HL-60 (cell line): ENCODE measurements around the gene SMIM10.
"Not testable (repeated sequence)": the region's sequence is repeated elsewhere in the genome, so short reads cannot be mapped to it uniquely, and the experiment has no call there.

ENCODE experiments used
- DNase-seq, 2 experiments: peaks; one replicate each; pipeline ENCODE4 v3.0.0-alpha.2; 2010 to 2020; ENCODE audit warnings: low read depth in 1 of 2, low spot score in 1 of 2
- H3K27ac ChIP-seq: fragments of 250-450 bp; sonication (Bioruptor Pico); replicated peaks from 2 replicates; pipeline ENCODE4 v1.5.1; 2020; ENCODE audit warnings: mild to moderate bottlenecking, moderate library complexity
- H3K27me3 ChIP-seq: fragments of 250-450 bp; sonication (Bioruptor Pico); 2 replicates; pipeline ENCODE4 v1.5.1; 2021; ENCODE audit warnings: mild to moderate bottlenecking, moderate library complexity; ENCODE audit not compliant: insufficient read depth, poor library complexity, severe bottlenecking
- H3K4me3 ChIP-seq: replicated peaks from 2 replicates; pipeline ENCODE4 v1.5.1; 2011; ENCODE audit warnings: mild to moderate bottlenecking, control low read depth, low read length; ENCODE audit not compliant: insufficient read depth
- GABPA ChIP-seq: IDR thresholded peaks from 2 replicates; pipeline ENCODE4 v1.6.1; 2012; ENCODE audit warnings: low read depth
- POLR2AphosphoS5 ChIP-seq: IDR thresholded peaks from 2 replicates; pipeline ENCODE4 v1.6.1; 2012; ENCODE audit warnings: low read depth
- REST ChIP-seq: IDR thresholded peaks from 2 replicates; pipeline ENCODE4 v1.6.1; 2012; ENCODE audit warnings: low read depth; ENCODE audit not compliant: insufficient replicate concordance
- SPI1 ChIP-seq: IDR thresholded peaks from 2 replicates; pipeline ENCODE4 v1.6.1; 2012; ENCODE audit warnings: low read depth, mild to moderate bottlenecking, borderline replicate concordance
- TF ChIP-seq, protein P1 (sequence below): IDR thresholded peaks from one replicate; pipeline ENCODE4 v1.5.1; 2011; ENCODE audit warnings: low read length, control low read depth, inconsistent platforms; ENCODE audit not compliant: insufficient read depth

Gene SMIM10

DNA sequence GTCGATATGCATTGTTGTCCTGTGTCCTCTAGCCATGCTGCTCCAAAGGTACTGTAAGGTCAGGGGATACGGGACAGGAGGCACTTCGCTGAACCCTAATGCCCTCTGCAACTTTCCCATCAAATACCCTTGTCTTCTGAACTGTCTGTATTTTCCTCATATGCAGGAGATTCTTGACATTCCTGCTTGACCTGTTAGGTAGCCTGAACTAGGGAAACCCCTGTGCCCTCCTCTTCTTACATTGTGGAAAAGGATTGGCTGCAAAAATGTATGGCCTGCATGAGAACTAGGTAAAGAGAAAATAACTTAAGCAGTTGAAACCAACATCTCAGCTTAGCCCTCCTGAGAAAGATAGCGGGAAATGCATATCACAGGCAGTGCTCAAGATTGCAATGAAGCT, 20.1 kb downstream of the SMIM10 start:
- H3K27me3 ChIP-seq = no peaks in the 10 kb centered on the region
- no peak for DNase-seq
- no peak for TF ChIP-seq POLR2AphosphoS5
- TF ChIP-seq REST = no peak
- TF ChIP-seq GABPA = no peak
- TF ChIP-seq, protein P1, sequence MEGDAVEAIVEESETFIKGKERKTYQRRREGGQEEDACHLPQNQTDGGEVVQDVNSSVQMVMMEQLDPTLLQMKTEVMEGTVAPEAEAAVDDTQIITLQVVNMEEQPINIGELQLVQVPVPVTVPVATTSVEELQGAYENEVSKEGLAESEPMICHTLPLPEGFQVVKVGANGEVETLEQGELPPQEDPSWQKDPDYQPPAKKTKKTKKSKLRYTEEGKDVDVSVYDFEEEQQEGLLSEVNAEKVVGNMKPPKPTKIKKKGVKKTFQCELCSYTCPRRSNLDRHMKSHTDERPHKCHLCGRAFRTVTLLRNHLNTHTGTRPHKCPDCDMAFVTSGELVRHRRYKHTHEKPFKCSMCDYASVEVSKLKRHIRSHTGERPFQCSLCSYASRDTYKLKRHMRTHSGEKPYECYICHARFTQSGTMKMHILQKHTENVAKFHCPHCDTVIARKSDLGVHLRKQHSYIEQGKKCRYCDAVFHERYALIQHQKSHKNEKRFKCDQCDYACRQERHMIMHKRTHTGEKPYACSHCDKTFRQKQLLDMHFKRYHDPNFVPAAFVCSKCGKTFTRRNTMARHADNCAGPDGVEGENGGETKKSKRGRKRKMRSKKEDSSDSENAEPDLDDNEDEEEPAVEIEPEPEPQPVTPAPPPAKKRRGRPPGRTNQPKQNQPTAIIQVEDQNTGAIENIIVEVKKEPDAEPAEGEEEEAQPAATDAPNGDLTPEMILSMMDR = no peak
- no peak for TF ChIP-seq SPI1

GRCh38 chrX:135015523-135016245, 24.9 kb downstream of the SMIM10 start:
- Histone ChIP-seq H3K27ac (no peak overlapping the region), H3K4me3 (no peak overlapping the region), H3K27me3 (no peaks in the 10 kb centered on the region)
- no peak for TF ChIP-seq POLR2AphosphoS5
- no peak for TF ChIP-seq REST
- TF ChIP-seq, protein P1 = no peak
- TF ChIP-seq GABPA = no peak
- TF ChIP-seq SPI1 = no peak
- no peak for DNase-seq

More for the DNA sequence above, 20.1 kb downstream of the SMIM10 start:
- Histone ChIP-seq H3K27ac (no peak overlapping the region), H3K4me3 (no peak overlapping the region)

DNA sequence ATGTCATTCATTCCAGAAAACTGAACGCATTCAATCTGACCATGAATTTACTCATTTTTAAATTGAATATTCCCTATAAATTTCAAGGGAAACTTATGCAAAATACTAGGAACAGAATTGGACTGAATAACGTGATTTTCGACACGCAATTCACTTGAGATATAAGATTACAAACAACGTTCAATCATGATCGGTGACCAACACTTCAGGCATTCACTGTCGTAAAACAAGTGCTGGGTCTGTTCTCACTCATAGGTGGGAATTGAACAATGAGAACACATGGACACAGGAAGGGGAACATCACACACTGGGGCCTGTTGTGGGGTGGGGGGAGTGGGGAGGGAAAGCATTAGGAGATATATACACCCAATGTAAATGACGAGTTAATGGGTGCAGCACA, 29.1 kb downstream of the SMIM10 start:
- H3K27ac ChIP-seq, DNase-seq, H3K4me3 ChIP-seq: not testable (repeated sequence)
- peaks cover 19% of the 10 kb centered on the region for H3K27me3 ChIP-seq

DNA sequence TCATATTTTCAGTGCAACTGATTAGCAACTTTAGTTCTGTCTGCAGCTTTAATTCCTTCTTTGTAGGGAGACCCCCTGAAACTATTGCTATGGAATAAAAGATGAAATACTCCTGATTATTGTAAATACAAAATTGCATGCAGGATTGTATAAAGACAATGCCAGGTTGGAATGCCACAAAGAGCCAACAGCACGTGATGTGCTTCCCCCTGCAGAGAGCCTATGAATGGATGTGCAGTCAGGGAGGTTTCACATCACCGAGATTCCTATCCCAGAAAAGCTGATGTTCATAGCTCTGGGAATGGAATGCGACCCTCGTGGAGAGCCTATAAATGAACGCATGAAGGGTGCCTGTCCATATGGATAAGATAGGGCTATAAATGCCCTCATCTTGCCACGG, 33.0 kb downstream of the SMIM10 start:
- not testable (repeated sequence) for DNase-seq, H3K27ac ChIP-seq, H3K4me3 ChIP-seq
- peaks cover 19% of the 10 kb centered on the region for H3K27me3 ChIP-seq

DNA sequence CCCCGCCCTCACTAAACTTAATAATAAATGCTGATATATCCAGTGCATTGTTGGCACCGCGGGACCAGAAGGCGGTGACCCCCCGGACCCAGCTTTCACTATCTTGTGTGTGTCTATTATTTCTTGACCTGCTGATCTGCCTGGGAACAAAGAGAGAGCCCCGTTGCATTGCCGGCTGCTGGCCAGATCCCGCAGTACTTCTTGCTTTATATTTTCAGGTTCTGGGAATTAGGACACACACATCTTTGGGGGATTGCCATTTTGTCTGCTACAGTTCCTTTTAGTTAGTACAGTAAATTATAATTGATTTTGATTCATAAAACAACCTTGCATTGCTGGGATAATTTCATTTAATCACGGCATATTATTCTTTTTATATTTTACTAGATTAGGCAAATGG, 33.7 kb downstream of the SMIM10 start:
- no peak for TF ChIP-seq GABPA
- TF ChIP-seq SPI1 = no peak
- TF ChIP-seq POLR2AphosphoS5 = no peak
- TF ChIP-seq, protein P1 = no peak
- TF ChIP-seq REST = no peak
- H3K27ac ChIP-seq = no peak overlapping the region
- no peak for DNase-seq

More for the DNA sequence above, 33.7 kb downstream of the SMIM10 start:
- Histone ChIP-seq H3K4me3 (no peak overlapping the region), H3K27me3 (peaks cover 19% of the 10 kb centered on the region)
